ENCODE measurements around the gene NXPE1. TPM values are rescaled to one million over a fixed set of nuclear protein-coding genes. Genes with fewer than 3 reads are reported as not detected.

The NXPE1 gene
- polyA plus RNA-seq, 1 of the 3 experiments (the other 2 are of a cell fraction): not detected

DNA sequence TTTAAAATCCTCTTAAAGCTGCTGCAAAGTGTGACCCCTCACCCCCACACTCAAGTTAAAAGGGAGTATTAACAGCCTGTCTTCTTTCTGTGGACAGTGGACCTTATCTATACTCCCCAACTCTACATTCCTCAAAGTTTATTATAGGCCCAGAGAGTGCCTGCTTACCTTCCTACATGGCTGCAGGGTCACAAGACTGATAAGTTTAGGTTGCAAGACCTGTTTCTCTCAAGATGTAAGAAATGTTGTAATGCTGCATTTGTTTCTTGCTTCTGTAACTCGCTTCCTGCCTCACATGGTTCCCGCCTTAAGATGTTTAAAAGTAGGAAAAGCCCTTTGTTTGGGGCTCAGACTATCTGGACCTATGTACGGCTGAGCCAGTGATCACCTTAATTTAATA is 10.1 kb upstream of the NXPE1 start:
- TF ChIP-seq TEAD4 (IDR thresholded peaks at IDR 0.05; ENCODE audit: borderline replicate concordance, insufficient read depth) (no peak), RFX5 (IDR thresholded peaks at IDR 0.05; ENCODE audit: low read length) (no peak), TCF12 (IDR thresholded peaks at IDR 0.05) (no peak), RCOR1 (IDR thresholded peaks at IDR 0.05; ENCODE audit: low read length) (no peak)
- TF ChIP-seq, protein P1, sequence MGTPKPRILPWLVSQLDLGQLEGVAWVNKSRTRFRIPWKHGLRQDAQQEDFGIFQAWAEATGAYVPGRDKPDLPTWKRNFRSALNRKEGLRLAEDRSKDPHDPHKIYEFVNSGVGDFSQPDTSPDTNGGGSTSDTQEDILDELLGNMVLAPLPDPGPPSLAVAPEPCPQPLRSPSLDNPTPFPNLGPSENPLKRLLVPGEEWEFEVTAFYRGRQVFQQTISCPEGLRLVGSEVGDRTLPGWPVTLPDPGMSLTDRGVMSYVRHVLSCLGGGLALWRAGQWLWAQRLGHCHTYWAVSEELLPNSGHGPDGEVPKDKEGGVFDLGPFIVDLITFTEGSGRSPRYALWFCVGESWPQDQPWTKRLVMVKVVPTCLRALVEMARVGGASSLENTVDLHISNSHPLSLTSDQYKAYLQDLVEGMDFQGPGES (IDR thresholded peaks at IDR 0.05; ENCODE audit: low read depth, low read length): no peak
- H3K4me3 ChIP-seq (ENCODE audit: low read depth in 2 of 2, low read length in 1 of 2): no peak overlapping the region
- no peaks in the 10 kb centered on the region for H3K36me3 ChIP-seq (replicated peaks in 1 of 2; ENCODE audit: control insufficient read depth in 1 of 2, insufficient read depth in 2 of 2, low read length in 1 of 2)
- H3K27ac ChIP-seq (ENCODE audit: low read depth in 2 of 2, low read length in 1 of 2): no peak overlapping the region
- no peaks in the 10 kb centered on the region; the same call in 1 of the 2 replicates for H3K79me2 ChIP-seq (ENCODE audit: insufficient read depth)
- H3K9me2 ChIP-seq: no peaks in the 10 kb centered on the region
- H4K20me1 ChIP-seq (ENCODE audit: insufficient read depth): no peaks in the 10 kb centered on the region
- no peaks in the 10 kb centered on the region for H3K9me3 ChIP-seq
- H3K27me3 ChIP-seq (ENCODE audit: insufficient read depth): no peaks in the 10 kb centered on the region
- H3K4me1 ChIP-seq (ENCODE audit: control insufficient read depth in 1 of 2, insufficient read depth in 2 of 2, low read depth in 1 of 2, low read length in 1 of 2): no peaks in the 10 kb centered on the region
- DNase-seq: no peak
- no peak overlapping the region for H2AFZ ChIP-seq (ENCODE audit: low read depth)
- no peaks in the 10 kb centered on the region for H3F3A ChIP-seq (replicated peaks; ENCODE audit: insufficient read depth)
- WGBS (ENCODE audit: low lambda C conversion rate): 60% methylated on average over 3 of the region's 3 CpGs
- ChIA-PET POLR2A (no interaction called here), CTCF (no interaction called here)
- no peak overlapping the region for H3K4me2 ChIP-seq
- H3K9ac ChIP-seq: no peak overlapping the region

DNA sequence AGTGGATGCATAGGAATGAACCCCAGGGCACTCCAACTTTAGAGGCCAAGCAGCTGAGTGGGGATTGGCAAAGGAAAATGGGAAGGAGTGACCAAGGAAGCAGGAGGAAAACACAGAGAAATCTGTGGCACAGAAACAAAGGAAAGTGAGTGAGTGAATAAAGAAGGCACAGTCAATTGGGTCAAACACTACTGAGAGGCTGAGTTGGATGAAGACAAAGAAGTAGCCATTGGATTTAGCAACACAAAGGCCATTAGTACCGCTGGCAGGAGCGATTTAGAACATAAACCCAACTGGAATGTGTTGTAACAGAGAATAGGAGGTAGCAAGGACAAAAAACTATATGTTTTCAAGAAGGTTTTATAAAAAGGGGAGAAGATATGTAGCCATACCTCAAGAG is 6.6 kb upstream of the NXPE1 start:
- Histone ChIP-seq H3K9me3 (no peaks in the 10 kb centered on the region), H3F3A (replicated peaks; ENCODE audit: insufficient read depth) (peaks cover 16% of the 10 kb centered on the region), H3K27ac (ENCODE audit: low read depth in 2 of 2, low read length in 1 of 2) (no peak overlapping the region), H3K79me2 (ENCODE audit: insufficient read depth) (no peaks in the 10 kb centered on the region; the same call in 1 of the 2 replicates), H3K36me3 (replicated peaks in 1 of 2; ENCODE audit: control insufficient read depth in 1 of 2, insufficient read depth in 2 of 2, low read length in 1 of 2) (no peaks in the 10 kb centered on the region), H3K4me1 (ENCODE audit: control insufficient read depth in 1 of 2, insufficient read depth in 2 of 2, low read depth in 1 of 2, low read length in 1 of 2) (0 out of 4 replicates have a peak, but pooled peaks cover 0 to 8% of the 10 kb centered on the region in 2 experiments), H2AFZ (ENCODE audit: low read depth) (no peak overlapping the region), H3K4me3 (ENCODE audit: low read depth in 2 of 2, low read length in 1 of 2) (no peak overlapping the region), H3K27me3 (ENCODE audit: insufficient read depth) (no peaks in the 10 kb centered on the region), H3K9ac (no peak overlapping the region), H3K4me2 (no peak overlapping the region), H3K9me2 (no peaks in the 10 kb centered on the region), H4K20me1 (ENCODE audit: insufficient read depth) (no peaks in the 10 kb centered on the region)
- no peak for DNase-seq
- ChIA-PET POLR2A (no interaction called here), CTCF (no interaction called here)
- TF ChIP-seq CHD2 (IDR thresholded peaks at IDR 0.05; ENCODE audit: low read length, partially characterized antibody) (no peak), EZH2phosphoT487 (IDR thresholded peaks at IDR 0.05; ENCODE audit: borderline replicate concordance, low read depth) (no peak), GATA2 (CRISPR knock-in tag; IDR thresholded peaks at IDR 0.05) (no peak), FOXJ3 (CRISPR knock-in tag; IDR thresholded peaks at IDR 0.05) (no peak), FOXM1 (IDR thresholded peaks at IDR 0.05; ENCODE audit: low read depth) (no peak), NFIC (IDR thresholded peaks at IDR 0.05; ENCODE audit: borderline replicate concordance) (no peak), TCF12 (IDR thresholded peaks at IDR 0.05) (no peak), RFX5 (IDR thresholded peaks at IDR 0.05; ENCODE audit: low read length) (no peak), TAF1 (IDR thresholded peaks at IDR 0.05; ENCODE audit: borderline replicate concordance, low read depth, low read length) (no peak), RAD21 (IDR thresholded peaks at IDR 0.05; ENCODE audit: low read length) (no peak), JUND (IDR thresholded peaks at IDR 0.05) (no peak), FOSL2 (IDR thresholded peaks at IDR 0.05; ENCODE audit: borderline replicate concordance, low read depth) (no peak), GABPA (IDR thresholded peaks at IDR 0.05; ENCODE audit: low read depth) (no peak), MEF2A (IDR thresholded peaks at IDR 0.05; ENCODE audit: borderline replicate concordance, low read depth) (no peak), RCOR1 (IDR thresholded peaks at IDR 0.05; ENCODE audit: low read length) (no peak), MXI1 (IDR thresholded peaks at IDR 0.05; ENCODE audit: low read depth, low read length) (no peak), TEAD4 (IDR thresholded peaks at IDR 0.05; ENCODE audit: borderline replicate concordance, insufficient read depth) (no peak)
- TF ChIP-seq, protein P2, sequence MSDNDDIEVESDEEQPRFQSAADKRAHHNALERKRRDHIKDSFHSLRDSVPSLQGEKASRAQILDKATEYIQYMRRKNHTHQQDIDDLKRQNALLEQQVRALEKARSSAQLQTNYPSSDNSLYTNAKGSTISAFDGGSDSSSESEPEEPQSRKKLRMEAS (IDR thresholded peaks at IDR 0.05; ENCODE audit: low read depth): no peak
- TF ChIP-seq, protein P3, sequence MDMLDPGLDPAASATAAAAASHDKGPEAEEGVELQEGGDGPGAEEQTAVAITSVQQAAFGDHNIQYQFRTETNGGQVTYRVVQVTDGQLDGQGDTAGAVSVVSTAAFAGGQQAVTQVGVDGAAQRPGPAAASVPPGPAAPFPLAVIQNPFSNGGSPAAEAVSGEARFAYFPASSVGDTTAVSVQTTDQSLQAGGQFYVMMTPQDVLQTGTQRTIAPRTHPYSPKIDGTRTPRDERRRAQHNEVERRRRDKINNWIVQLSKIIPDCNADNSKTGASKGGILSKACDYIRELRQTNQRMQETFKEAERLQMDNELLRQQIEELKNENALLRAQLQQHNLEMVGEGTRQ (IDR thresholded peaks at IDR 0.05; ENCODE audit: borderline replicate concordance, low read depth, low read length): no peak
- TF ChIP-seq, protein P4, sequence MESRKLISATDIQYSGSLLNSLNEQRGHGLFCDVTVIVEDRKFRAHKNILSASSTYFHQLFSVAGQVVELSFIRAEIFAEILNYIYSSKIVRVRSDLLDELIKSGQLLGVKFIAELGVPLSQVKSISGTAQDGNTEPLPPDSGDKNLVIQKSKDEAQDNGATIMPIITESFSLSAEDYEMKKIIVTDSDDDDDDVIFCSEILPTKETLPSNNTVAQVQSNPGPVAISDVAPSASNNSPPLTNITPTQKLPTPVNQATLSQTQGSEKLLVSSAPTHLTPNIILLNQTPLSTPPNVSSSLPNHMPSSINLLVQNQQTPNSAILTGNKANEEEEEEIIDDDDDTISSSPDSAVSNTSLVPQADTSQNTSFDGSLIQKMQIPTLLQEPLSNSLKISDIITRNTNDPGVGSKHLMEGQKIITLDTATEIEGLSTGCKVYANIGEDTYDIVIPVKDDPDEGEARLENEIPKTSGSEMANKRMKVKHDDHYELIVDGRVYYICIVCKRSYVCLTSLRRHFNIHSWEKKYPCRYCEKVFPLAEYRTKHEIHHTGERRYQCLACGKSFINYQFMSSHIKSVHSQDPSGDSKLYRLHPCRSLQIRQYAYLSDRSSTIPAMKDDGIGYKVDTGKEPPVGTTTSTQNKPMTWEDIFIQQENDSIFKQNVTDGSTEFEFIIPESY (IDR thresholded peaks at IDR 0.05; ENCODE audit: borderline replicate concordance, low read depth): no peak
- WGBS (ENCODE audit: low lambda C conversion rate): 44% methylated on average over 2 of the region's 2 CpGs
